Ishikawa (cell line): ENCODE results near the gene TRA2A.

Experiments used
- CEBPB ChIP-seq: IDR thresholded peaks from 2 replicates; pipeline ENCODE4 v1.6.1; 2012
- CREB1 ChIP-seq: IDR thresholded peaks from 2 replicates; pipeline ENCODE4 v1.6.1; 2012; ENCODE audit warnings: low read depth
- EGR1 ChIP-seq: IDR thresholded peaks from 2 replicates; pipeline ENCODE4 v1.6.1; 2012
- EP300 ChIP-seq: IDR thresholded peaks from 2 replicates; pipeline ENCODE4 v1.6.1; 2012; ENCODE audit warnings: borderline replicate concordance
- FOXM1 ChIP-seq: IDR thresholded peaks from 2 replicates; pipeline ENCODE4 v1.6.1; 2012; ENCODE audit warnings: low read depth, borderline replicate concordance
- MAX ChIP-seq: IDR thresholded peaks from 2 replicates; pipeline ENCODE4 v1.6.1; 2012
- NFIC ChIP-seq: IDR thresholded peaks from 2 replicates; pipeline ENCODE4 v1.6.1; 2012
- RAD21 ChIP-seq: IDR thresholded peaks from 2 replicates; pipeline ENCODE4 v1.6.1; 2012; ENCODE audit warnings: low read depth
- REST ChIP-seq: IDR thresholded peaks from 2 replicates; pipeline ENCODE4 v1.6.1; 2012; ENCODE audit warnings: low read depth, mild to moderate bottlenecking
- TCF12 ChIP-seq: IDR thresholded peaks from 2 replicates; pipeline ENCODE4 v1.6.1; 2012; ENCODE audit warnings: low read depth
- TEAD4 ChIP-seq: IDR thresholded peaks from 2 replicates; pipeline ENCODE4 v1.6.1; 2012
- YY1 ChIP-seq: IDR thresholded peaks from 2 replicates; pipeline ENCODE4 v1.6.1; 2012; ENCODE audit warnings: low read depth
- ZBTB7A ChIP-seq: IDR thresholded peaks from 2 replicates; pipeline ENCODE4 v1.6.1; 2012; ENCODE audit warnings: low read depth
- TF ChIP-seq, protein P1 (sequence below): IDR thresholded peaks from 2 replicates; pipeline ENCODE4 v1.6.1; 2012

Gene TRA2A

DNA sequence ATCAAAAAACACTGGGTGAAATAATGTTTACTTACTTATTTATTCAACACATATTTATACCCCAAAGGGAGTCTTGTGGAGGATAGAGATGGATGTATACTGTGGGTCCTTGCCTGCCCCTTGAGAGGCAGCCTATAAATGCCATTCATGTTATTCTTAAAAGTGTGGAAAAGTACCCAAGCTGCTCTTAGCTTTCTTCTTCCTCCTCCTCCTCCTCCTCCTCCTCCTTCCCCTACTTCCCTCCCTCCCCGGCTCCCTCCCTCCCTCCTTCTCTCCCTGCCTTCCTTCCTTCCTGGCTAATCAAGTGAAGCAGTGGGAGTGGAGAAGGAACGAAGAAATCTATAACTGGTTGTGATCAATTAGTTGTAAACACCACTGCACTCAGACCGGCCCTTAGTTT is 40.3 kb downstream of the TRA2A start:
- TF ChIP-seq CEBPB (no peak), TCF12 (no peak), NFIC (no peak)

DNA sequence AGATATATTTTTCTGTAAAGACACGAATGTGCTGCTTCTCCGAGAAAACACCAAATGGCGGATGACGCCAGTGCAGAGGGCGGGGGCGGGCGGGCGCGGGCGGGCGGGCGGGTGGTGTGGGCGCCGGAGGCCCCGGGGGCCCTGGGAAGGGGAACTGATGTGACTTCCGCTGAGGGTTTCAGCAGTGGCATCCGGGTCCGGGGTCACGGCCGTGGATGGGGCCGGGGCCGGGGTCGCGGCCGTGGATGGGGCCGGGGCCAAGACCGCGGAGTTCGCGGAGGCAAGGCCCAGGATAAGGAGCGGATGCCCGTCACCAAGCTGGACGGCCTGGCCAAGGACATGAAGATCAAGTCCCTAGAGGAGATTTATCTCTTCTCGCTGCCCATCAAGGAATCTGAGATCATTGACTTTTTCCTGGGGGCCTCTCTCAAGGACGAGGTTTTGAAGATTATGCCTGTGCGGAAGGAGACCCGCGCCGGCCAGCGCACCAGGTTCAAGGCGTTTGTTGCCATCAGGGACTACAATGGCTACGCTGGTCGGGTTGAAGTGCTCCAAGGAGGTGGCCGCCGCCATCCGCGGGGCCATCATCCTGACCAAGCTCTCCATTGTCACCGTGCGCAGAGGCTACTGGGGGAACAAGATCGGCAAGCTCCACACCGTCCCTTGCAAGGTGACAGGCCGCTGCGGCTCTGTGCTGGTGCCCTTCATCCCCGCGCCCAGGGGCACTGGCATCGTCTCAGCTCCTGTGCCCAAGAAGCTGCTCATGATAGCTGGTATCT is 41.2 kb downstream of the TRA2A start:
- no peak for TF ChIP-seq RAD21
- no peak for TF ChIP-seq TEAD4
- no peak for TF ChIP-seq CEBPB
- TF ChIP-seq YY1, result no peak
- TF ChIP-seq NFIC, result no peak
- TF ChIP-seq ZBTB7A, result no peak
- no peak for TF ChIP-seq FOXM1
- TF ChIP-seq, protein P1, sequence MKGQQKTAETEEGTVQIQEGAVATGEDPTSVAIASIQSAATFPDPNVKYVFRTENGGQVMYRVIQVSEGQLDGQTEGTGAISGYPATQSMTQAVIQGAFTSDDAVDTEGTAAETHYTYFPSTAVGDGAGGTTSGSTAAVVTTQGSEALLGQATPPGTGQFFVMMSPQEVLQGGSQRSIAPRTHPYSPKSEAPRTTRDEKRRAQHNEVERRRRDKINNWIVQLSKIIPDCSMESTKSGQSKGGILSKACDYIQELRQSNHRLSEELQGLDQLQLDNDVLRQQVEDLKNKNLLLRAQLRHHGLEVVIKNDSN, result no peak
- no peak for TF ChIP-seq CREB1
- no peak for TF ChIP-seq MAX
- no peak for TF ChIP-seq REST
- TF ChIP-seq TCF12, result no peak
- no peak for TF ChIP-seq EGR1

DNA sequence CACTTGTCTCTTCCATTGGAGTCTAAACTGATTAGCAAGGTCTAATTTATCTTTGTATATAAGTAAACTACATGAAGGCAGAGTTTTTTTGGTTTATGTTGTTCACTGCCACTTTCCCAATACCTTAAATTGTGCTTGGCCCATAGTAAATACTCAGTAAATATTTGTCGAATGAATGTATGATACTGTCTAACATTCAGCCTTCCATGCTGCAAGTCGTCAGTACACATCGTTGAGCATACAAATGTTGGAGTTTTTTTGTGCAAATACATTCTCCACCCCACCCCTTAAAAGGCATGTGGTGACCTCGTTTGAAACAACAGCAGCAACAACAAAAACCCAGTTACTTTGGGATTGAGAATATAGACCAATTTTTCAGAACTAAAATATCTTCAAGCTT is 44.1 kb downstream of the TRA2A start:
- TF ChIP-seq MAX (no peak), EP300 (no peak), EGR1 (no peak), YY1 (no peak), CEBPB (no peak), RAD21 (no peak), ZBTB7A (no peak), TEAD4 (no peak), CREB1 (no peak), REST (no peak), NFIC (no peak), TCF12 (no peak)
- TF ChIP-seq, protein P1, result no peak

DNA sequence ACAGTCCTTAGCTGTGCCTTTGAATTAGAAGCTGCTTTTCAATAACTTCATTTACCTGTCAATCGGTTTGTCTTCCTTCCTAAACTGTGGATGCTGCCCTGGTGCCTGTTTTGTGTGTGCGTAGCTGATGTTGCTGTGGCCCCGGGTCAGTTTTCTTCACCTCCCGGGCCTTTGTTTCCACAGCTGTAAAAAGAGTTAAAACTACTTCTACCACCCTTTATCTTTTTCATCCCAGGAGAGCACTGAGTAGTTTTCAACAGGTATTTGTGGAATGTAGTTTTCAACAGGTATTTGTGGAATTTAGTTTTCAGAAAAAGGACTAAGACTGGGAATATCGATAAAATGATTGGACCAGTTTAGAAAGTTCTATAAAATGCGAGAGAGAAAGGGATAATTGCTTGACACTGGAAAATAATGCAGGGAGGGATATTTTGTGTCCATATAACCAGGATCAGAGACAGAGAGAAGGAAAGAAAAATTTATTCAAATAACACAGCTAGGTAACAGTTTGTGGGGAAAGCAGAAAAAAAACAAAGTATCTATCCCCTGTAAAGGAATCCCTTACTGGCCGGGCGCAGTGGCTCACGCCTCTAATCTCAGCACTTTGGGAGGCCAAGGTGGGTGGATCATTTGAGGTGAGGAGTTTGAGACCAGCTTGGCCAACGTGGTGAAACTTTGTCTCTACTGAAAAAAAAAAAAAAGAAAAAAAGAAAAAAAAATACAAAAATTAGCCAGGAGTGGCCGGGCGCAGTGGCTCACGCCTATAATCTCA is 45.6 kb downstream of the TRA2A start:
- TF ChIP-seq TCF12, result no peak
- TF ChIP-seq REST, result no peak
- TF ChIP-seq EGR1, result no peak
- no peak for TF ChIP-seq EP300
- no peak for TF ChIP-seq NFIC
- no peak for TF ChIP-seq TEAD4
- no peak for TF ChIP-seq YY1
- no peak for TF ChIP-seq CEBPB
- TF ChIP-seq CREB1, result no peak
